Measurements from ENCODE around the gene GNMT.
"Not testable (repeated sequence)": the region's sequence is repeated elsewhere in the genome, so short reads cannot be mapped to it uniquely, and the experiment has no call there.

Gene GNMT

DNA sequence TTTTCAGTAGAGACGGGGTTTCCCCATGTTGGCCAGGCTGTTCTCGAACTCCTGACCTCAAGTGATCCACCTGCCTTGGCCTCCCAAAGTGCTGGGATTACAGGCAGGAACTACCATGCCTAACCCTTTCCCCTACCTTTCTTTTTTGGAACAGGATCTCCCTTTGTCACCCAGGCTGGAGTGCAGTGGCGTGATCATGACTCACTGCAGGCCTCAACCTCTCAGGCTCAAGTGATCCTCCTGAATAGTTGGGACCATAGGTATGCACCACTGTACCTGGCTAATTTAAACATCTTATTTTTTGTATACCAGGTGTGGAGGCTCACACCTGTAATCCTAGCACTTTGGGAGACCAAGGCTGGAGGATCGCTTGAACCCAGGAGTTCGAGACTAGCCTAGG lies 19.2 kb upstream of the GNMT start:
- DNase-seq (ENCODE audit: low spot score): not testable (repeated sequence)

DNA sequence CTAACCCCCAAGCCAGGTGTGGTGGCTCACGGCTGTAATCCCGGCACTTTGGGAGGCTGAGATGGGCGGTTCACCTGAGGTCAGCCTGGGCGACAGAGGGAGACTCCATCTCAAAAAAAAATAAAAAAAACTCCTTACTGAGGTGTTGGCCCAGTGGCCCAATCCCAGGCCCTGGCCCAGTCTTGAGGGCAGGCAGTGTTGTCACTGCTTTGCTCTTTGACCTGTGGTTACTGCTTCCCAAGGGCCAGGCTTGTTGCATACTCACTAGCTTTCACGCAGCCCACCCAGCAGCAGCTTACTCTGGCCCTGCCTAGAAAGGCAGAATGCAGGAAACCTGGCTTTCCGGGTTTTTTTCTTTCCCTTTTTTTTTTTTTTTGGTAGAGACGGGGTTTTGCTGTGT lies 18.1 kb upstream of the GNMT start:
- no peak for DNase-seq (ENCODE audit: low spot score)

DNA sequence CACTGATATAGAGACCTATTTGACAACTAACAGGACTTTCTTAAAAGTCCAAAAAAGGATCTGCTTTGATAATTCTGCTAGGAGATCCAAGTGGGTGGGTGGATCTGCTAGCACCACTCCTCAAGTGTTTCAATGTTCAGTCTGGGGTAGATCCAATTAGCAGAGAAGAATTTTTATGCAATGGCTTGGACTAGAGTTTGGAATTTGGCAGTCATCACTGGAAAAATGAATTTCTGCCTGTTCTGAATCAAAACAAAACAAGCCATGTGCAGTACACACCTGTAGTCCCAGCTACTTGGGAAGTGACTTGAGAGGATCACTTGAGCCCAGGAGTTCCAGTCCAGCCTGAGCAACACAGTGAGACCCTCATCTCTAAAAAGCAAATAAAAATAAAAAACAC lies 12.6 kb upstream of the GNMT start:
- no peak for DNase-seq (ENCODE audit: low spot score)

DNA sequence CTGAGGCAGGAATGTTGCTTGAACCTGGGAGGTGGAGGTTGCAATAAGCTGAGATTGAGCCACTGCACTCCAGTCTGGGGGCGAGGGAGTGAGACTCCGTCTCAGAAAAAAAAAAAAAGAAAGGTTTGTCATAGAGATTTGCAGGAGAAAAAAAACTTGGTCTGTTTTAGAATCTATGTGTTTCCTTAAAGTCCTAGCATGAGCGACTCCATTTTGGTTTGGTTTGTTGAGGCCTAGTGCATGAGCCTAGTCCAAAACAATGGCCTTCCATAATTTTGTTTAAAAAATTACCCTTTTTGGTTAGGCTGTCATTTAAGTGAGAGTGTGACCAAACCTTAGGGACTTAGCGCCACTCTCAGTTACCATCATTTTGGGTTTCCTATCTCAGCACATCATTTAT lies 8.2 kb upstream of the GNMT start:
- DNase-seq (ENCODE audit: low spot score): no peak

DNA sequence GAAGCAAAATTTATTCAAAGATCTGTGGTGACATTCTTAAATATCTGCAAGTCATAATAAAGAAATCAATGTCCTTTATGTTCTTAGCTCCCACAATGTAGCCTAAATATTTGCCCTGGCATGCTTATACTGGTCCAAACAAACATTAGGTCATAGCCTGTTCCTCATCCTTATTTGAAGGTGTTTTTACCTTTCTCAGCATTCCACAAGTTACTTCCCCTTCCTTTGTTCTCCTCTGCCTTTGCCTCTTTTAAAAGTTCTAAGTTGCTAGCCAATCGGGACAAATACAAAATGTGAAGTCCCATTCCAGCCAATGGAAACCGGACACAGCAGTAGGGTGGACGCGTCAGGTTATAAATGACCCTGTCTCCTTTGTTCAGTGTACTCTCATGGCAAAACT lies 6.1 kb upstream of the GNMT start:
- not testable (repeated sequence) for DNase-seq (ENCODE audit: low spot score)

DNA sequence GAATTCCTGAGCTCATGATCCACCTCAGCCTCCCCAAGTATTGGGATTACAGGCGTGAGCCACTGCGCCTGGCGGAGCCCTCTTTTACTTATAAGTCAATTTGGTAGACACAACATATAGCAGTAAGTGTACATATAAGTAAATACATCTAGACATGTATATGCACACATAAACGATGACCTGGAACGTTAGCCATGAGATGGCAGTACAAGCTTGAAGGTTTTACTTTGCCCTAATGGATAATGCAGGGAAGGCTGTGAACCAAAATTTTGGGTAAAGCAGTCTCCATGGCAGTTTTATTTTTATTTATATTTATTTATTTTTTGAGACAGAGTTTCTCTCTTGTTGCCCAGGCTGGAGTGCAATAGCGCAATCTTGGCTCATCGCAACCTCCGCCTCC lies 2.4 kb upstream of the GNMT start:
- peak; percentile 20 for DNase-seq (ENCODE audit: low spot score)

DNA sequence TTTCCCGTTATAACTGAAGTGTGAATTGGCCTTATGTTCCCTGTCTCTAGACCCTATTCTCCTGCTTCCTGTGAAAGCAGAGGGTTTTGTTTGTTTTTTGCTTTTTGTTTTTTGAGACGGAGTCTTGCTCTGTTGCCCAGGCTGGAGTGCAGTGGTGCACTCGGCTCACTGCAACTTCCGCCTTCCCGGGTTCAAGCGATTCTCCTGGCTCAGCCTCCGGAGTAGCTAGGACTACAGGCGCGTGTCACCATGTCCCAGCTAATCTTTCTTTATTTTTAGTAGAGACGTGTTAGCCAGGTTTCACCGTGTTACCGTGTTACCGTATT lies 674 bp upstream of the GNMT start:
- DNase-seq (ENCODE audit: low spot score): no peak

DNA sequence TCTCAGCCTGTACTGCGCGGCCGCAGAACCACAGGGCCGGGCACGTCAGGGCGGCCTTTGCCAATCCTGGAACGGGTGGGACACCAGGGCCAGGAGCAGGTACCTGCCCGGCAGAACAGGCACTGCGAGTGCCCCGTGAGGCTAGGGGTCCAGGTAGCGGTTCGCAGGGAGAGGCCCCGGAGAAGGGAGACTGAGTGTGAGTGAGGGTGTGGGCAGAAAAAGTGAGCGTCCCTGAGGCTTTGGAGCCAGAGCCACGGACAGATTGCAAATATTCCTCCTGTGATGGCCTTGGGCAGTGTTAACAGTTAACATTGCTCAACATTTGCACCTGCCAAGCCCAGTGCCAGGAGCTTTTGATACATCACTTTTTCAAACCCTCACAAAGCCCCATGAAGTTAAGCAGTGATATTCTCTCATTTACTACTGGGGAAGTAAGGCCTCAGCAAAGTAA lies 491 bp downstream of the GNMT start:
- DNase-seq (ENCODE audit: low spot score): no peak

DNA sequence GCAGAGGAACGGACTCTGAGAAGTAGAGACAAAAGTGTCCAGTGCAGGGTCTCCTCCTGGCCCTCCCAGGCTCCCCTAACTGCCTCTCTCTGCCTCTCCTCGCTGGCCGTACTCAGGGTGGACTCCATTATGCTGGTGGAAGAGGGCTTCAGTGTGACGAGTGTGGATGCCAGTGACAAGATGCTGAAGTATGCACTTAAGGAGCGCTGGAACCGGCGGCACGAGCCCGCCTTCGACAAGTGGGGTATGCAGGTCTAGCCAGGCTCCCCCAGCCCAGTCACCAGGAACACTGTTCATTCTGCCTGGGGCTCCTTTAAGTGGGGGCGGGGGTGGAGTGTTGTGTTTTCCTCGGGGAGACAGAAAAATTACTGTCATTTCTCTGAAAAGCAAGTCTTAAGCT lies 1.5 kb downstream of the GNMT start:
- no peak for DNase-seq (ENCODE audit: low spot score)

DNA sequence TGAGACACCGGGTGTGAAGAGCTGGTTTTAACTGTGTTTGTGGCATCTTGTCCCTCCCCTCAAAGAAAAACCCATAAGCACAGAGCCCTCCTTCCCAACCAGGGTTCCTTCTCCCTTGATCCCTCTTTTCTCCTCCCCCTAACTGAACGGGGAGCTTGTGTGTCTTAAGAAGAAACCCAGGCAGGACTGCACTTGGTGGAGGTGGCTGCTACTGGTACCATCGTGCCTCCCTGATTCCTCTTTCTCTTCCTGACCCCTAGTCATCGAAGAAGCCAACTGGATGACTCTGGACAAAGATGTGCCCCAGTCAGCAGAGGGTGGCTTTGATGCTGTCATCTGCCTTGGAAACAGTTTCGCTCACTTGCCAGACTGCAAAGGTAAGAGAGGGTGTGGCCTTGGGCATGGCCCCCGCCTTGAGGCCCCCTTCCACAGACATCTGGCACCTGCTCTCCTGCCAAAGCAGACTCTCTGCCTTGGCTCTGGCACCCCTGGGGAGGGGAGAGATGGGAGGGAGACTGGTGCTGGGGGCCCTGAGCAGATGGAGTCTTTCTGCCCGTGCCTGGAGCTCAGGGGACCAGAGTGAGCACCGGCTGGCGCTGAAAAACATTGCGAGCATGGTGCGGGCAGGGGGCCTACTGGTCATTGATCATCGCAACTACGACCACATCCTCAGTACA lies 2.1 kb downstream of the GNMT start:
- no peak for DNase-seq (ENCODE audit: low spot score)

DNA sequence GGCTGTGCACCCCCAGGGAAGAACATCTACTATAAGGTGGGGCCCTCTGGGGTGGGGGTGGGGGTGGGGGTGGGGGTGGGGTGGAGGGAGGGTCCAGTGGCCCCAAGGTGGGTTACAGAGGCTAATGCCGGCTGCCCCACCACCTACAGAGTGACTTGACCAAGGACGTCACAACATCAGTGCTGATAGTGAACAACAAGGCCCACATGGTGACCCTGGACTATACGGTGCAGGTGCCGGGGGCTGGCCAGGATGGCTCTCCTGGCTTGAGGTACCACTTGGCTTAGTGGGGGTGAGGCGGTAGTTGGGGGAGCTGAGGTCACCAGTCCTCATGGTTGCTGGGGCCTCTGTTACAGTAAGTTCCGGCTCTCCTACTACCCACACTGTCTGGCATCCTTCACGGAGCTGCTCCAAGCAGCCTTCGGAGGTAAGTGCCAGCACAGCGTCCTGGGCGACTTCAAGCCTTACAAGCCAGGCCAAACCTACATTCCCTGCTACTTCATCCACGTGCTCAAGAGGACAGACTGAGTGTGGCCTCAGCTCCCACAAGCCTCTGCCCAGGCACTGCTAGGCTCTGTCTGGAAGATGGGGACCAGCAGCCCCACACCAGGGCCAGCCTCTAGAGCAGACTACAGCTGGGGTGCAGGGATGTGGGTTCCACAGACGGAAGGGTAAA lies 2.8 kb downstream of the GNMT start:
- DNase-seq (ENCODE audit: low spot score): no peak

DNA sequence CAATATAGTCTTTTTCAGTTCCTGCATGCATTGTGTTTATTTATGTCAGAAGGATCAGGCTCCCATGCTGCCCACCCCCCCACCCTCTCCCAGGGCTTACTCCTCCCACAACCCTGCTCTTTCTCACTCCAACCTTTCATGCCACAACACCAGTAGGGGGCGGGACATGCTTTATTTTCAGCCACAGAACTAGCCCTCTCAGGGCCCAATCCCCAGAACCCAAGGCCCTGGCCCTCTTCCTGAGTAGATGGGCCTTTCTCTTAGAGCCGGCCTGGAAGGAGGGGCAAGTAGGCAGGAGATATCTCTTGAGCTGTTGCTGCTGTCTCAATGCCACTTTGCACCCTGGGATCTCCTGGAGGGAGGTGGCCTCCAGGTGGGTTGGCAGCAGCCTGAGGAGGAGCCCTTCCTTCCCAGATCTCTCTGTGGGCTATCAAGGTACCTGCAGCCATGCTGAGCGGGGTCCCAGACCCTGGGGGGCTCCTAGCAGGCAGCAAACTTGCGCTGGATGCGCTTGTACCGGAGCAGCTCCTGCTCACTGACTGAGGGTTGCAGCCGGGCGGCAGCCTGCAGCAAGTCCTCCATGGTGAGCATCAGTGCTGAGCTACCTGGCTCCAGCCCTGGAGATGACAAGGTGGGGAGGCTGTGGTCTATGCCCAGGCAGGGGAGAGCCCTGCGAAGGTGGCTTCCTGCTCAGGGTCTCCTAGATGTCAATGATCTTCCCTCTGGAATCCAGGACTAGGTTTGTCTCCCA lies 3.5 kb downstream of the GNMT start:
- DNase-seq (ENCODE audit: low spot score): peak; percentile 55

DNA sequence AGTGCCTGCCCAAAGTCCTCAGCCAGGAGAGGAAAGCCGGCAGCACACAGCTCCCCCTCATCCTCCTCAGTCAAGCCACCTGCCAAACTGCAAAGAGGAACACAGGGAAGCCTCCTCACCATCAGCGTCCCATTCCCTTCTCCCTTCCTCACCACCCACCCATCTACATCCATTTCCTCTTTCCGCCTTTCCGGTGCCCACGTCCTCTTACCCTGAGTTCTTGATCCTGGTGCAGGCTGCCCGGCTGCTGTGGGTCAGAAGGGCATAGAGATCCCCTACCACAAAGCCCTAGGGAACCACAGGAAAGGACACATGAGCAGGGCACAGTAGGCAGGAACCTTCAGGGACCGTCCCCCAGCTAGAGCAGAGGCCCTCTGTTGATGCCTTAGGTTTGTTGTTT lies 6.0 kb downstream of the GNMT start:
- no peak for DNase-seq (ENCODE audit: low spot score)

DNA sequence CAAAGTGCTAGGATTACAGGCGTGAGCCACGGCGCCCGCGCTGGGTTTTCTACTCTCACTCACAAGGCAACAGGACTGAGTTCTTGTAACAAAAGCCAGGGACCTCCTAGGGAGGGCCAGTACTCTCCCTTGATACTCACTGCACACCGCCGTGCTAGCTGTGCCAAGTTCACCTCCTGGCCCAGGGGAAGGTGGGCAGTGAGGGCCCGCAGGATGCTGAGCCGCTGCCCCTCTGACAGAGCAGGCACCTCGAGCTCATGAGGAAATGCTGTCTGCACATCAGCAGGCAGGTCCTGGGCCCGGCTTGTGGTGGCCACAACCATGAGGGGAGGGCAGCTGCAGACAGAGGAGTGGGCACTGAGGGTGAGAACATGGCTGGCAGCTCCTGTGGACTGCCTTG lies 6.7 kb downstream of the GNMT start:
- DNase-seq (ENCODE audit: low spot score): no peak

DNA sequence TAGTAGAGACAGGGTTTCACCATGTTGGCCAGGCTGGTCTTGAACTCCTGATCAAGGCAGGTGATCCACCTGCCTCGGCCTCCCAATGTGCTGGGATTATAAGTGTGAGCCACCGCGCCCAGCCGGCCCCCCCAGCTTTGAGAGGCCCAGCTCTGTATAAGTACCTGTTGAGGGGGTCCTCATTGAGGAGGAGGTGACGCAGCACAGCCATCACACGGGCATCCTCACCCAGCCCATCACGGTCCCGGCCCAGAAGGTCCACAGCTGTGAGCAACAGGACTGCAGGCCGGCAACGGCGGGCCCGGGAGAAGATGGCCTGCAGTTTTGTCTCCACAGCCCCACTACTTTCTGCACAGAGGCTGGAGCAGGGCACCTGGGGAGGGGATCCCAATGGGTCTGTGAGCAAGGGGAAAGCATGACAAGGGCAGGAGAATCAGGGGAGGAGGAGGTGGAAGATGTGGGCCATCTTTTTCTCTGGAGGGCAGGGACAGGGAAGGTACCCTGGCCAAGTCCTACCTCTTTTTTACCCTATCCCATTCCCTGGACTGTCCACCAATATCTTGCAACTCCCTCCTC lies 7.7 kb downstream of the GNMT start:
- DNase-seq (ENCODE audit: low spot score): no peak

DNA sequence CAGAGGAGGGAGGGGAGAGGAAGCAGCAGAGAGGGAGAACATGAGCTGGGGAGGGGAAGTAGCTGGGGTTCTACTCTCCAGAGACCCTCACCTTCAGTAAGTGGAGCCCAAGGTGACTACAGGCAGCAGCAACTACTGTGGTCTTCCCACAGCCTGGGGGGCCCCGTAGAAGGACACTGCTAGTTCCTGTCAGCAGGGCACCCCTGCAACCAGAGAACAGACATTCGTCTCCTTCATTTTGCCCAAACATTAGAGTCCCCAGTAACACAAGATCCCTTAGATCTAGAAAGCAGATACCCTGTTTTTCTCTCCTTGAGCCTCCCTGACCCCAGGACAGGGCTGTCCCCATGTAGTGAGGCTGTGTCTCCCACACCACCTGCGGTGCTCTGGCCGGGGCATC lies 8.2 kb downstream of the GNMT start:
- DNase-seq (ENCODE audit: low spot score): no peak

DNA sequence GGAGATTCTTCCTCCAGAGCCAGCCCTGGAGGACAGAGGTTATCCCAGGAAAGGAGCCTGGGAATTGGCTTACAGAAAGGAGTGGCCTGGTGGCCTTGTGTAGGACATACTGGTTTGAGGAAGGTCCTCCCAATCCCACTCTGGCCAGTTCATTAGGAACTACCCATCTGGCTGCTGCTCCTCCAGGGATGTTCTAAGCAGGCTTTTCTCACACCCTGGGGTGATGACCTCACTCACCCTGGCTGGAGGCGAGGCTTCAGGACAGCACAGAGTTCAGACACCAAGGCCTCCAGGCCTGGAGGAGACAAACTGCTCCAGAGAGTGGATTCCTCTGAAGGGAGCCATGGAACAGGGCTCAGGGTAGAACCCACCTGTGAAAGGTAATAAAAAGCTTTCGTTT lies 8.9 kb downstream of the GNMT start:
- DNase-seq (ENCODE audit: low spot score): no peak

DNA sequence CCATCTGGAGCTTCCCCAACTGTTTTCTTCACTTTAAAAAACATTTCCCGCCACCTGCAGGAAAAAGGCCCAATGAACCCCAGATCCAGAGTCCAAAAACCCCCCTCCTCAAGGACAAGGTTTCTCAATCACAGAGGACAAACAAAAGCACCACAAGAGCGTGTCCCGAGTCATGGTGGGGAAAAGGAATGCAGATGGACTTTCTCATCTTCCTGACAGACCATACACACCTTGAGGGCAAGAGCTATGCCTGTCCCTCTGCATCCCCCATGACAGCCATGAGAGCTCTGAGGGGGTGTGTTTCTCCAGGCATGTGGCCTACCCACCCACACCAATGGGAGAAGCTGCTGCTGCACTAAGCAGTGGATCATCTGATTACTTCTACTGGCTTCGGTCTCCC lies 9.4 kb downstream of the GNMT start:
- DNase-seq (ENCODE audit: low spot score): no peak

DNA sequence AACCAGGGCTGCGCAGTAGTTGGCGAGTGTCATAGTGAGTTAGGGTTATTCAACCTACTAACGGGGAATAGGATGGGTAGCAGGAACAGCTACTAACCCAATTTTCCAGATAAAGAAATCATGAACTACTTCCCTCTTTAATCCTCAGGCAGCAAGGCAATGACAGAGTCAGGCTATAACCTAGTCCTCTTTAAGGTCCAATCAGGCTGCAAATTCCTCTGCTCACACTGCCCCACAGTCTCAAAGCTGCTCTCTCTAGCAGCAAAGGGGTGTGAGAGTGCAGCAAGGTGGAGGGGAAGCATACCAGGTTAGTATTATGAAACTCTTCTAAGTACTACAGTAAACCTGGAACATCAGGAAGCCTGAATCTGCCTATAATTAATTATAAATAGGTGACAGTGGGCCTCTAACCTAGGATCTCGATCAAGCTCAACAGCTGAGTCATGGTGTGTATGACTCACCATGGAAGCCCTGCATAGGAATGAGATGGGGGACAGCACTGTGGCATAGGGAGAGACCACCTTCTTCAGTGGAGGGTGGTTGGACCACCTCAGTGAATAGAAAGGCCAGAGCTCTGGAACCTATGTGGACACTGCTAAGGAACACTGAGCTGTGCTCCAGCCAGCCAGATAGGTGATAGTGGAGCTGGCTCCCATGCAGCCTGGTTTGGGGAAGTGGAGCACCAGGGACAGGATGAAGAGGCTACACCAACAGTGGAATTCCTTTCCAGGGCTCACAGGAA lies 10.5 kb downstream of the GNMT start:
- peak; percentile 36 for DNase-seq (ENCODE audit: low spot score)

DNA sequence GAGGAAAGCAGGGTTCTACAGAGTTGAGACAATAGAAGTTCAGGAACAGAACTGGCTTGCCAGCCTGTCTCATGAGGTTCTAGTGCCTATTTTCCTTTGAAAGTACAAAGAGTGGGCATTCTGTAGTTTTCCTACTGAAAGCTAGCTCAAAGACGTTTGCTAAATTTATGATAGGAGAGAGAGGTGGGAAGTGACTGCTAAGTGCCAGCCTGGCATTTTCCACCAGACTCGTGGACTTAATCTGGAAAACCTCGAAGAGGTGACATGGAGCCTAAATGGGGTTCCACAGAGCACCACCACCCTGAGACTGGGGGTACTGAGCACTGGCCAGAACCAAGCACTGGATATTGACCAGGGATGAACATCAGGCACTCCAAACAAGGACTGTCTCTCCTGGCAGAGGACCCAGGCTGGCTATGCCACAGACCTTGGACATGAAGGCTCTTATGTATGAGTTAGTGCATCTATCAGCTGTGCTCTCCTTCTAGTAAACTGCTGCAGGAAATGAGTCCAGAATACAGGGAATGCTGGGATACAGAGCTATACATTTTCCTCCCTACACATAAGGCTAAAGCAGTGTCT lies 11.3 kb downstream of the GNMT start:
- no peak for DNase-seq (ENCODE audit: low spot score)

DNA sequence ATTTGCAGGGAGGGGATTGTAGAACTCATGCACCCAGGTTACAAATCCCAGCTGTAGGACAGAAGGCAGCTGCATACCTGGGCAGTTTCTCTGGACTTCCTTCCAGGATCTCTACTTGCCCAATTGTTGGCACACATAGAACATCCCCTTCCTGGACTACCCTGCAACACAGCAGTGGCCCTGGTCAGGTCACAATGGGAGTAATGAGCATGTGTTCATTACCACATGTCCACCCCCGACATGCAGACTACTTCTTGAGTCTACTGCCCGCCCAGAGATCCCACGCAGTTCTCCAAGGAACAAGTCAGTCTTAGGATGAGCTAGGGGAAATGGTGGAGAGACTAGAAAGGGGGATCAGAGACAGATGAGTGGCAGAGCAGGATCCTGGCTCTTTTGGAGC lies 13.4 kb downstream of the GNMT start:
- DNase-seq (ENCODE audit: low spot score): no peak

DNA sequence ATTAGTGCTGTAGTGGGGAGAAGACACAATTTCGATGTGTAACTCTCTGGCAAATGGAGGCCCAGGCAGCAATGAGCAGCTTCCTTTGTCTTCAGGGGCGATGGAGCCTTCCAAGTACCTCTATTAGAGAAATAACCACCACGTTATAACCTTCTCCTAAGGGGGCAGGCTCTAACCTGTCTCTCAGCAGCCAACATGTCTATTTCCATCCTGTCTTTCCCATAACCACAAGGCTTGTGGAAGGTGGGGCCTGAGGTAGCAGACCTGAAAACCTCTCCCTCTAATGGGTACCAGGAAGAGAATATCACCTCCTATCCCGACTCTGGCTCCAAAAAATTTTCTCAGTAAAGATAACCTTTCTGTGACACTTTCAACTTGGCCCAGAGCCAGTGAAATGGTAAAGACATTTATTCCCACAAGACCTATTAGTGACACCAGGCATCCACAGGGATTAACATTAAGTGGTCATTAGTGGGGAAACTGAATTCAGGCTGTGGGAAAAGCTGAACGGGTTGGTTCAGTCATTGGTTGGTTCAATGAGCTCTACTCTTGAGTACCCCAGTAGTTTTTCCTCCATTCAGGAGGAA lies 14.5 kb downstream of the GNMT start:
- DNase-seq (ENCODE audit: low spot score): no peak
